Neural crest cell (in vitro differentiated cells): ENCODE results near the gene CRIM1. TPM values are rescaled to one million over a fixed set of nuclear protein-coding genes. Genes with fewer than 3 reads are reported as not detected.

Source experiments
- DNase-seq: peaks from one replicate; pipeline ENCODE4 v3.0.0; 2021; ENCODE audit warnings: low read depth, mixed read lengths, low spot score
- H3K27ac Mint-ChIP-seq: one replicate; pipeline ENCODE4 v1.8.0; 2021; ENCODE audit warnings: mild to moderate bottlenecking, mixed read lengths; ENCODE audit not compliant: unreplicated experiment
- H3K27me3 Mint-ChIP-seq: 2 replicates; pipeline ENCODE4 v1.8.0; 2021; ENCODE audit warnings: low read depth, mild to moderate bottlenecking, mixed read lengths
- H3K36me3 Mint-ChIP-seq: 2 replicates; pipeline ENCODE4 v1.8.0; 2021; ENCODE audit warnings: low read depth, mild to moderate bottlenecking, mixed read lengths
- H3K4me1 Mint-ChIP-seq: 2 replicates; pipeline ENCODE4 v1.8.0; 2021; ENCODE audit warnings: mixed read lengths
- H3K4me3 Mint-ChIP-seq: one replicate; pipeline ENCODE4 v1.8.0; 2021; ENCODE audit warnings: mild to moderate bottlenecking, mixed read lengths
- H3K9me3 Mint-ChIP-seq: 2 replicates; pipeline ENCODE4 v1.8.0; 2021; ENCODE audit warnings: mixed read lengths
- CTCF ChIP-seq: fragments of 200-600 bp; sonication (generic); conservative IDR thresholded peaks from 2 replicates; pipeline ENCODE4 v1.5.0; 2021; ENCODE audit warnings: antibody characterized with exemption, mild to moderate bottlenecking
- total RNA-seq: library from RNA; stranded (reverse); gene quantifications from 2 replicates; pipeline ENCODE4 v1.2.1, GENCODE V29; 2021

Gene CRIM1
- total RNA-seq, 1 donor from 2014 or later: 13.8 TPM

DNA sequence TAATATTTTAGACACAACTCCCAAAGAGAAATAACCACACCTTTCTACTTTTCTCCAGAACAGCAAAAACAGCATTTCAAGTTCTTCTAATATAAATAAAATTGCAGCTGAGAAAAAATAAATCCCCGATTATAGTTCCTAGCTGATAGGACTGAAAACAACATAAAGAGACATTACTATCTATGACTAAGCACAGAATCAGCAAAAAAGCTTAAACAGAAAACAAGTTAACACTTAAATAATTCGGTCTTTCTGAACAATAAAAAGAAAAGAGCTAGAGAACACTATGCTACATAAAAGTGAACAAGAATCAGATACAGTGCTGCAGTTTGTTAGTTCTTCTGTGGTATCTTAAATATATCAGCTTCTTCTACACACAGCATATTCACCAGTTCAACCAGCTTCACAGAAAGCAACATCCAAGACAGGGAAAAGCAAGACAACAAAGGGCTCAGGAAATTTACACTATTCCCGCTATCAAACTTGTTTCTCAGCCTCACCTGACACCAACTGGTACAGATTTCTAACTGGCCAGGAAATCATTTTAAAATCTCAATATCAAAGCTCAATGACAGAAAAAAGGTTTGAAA lies 213.8 kb downstream of the CRIM1 start:
- no peak for TF ChIP-seq CTCF
- no peak for DNase-seq
- Mint-ChIP-seq H3K27me3 (no peaks in the 10 kb centered on the region), H3K4me3 (no peak overlapping the region), H3K4me1 (peaks cover 14% of the 10 kb centered on the region), H3K27ac (peak overlapping the region; percentile 68), H3K36me3 (peaks cover 30% of the 10 kb centered on the region), H3K9me3 (no peaks in the 10 kb centered on the region)

GRCh38 chr2:36570416-36570815 lies 214.8 kb downstream of the CRIM1 start:
- DNase-seq: no peak
- Mint-ChIP-seq H3K27me3 (no peaks in the 10 kb centered on the region), H3K36me3 (peaks cover 29% of the 10 kb centered on the region)

GRCh38 chr2:36572054-36572718 lies 216.6 kb downstream of the CRIM1 start:
- H3K4me3 Mint-ChIP-seq: no peak overlapping the region
- H3K4me1 Mint-ChIP-seq: peaks cover 12% of the 10 kb centered on the region
- peaks cover 27% of the 10 kb centered on the region for H3K36me3 Mint-ChIP-seq
- no peak overlapping the region for H3K27ac Mint-ChIP-seq
- H3K9me3 Mint-ChIP-seq: no peaks in the 10 kb centered on the region
- TF ChIP-seq CTCF: no peak
- no peaks in the 10 kb centered on the region for H3K27me3 Mint-ChIP-seq
- DNase-seq: no peak

More at GRCh38 chr2:36570416-36570815, 214.8 kb downstream of the CRIM1 start:
- no peaks in the 10 kb centered on the region for H3K9me3 Mint-ChIP-seq
- H3K4me1 Mint-ChIP-seq: peaks cover 12% of the 10 kb centered on the region
- no peak for TF ChIP-seq CTCF
- no peak overlapping the region for H3K4me3 Mint-ChIP-seq
- H3K27ac Mint-ChIP-seq: no peak overlapping the region

DNA sequence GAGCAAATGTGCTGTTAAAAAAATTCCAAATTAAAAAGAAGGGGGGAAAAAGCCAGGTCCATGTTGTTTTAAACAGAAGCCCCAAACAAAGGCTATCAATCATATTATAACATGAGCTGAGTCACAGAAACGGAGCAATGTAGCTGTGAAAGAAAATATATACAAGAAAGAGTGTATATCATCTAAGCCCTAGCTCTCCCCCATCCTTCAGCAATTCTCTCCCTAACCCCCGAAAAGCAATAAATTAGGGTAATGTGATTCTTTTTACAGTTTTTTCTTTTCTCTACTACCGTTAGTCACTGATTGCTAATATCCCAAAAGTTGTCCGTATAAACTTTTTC lies 217.1 kb downstream of the CRIM1 start:
- no peak for TF ChIP-seq CTCF
- peaks cover 26% of the 10 kb centered on the region for H3K36me3 Mint-ChIP-seq

GRCh38 chr2:36573165-36573564 lies 217.6 kb downstream of the CRIM1 start:
- DNase-seq: no peak
- Mint-ChIP-seq H3K27me3 (no peaks in the 10 kb centered on the region), H3K4me1 (peaks cover 12% of the 10 kb centered on the region), H3K36me3 (peaks cover 24% of the 10 kb centered on the region), H3K9me3 (no peaks in the 10 kb centered on the region), H3K27ac (no peak overlapping the region), H3K4me3 (no peak overlapping the region)
- TF ChIP-seq CTCF: no peak

More for the DNA sequence above, 217.1 kb downstream of the CRIM1 start:
- H3K27me3 Mint-ChIP-seq: no peaks in the 10 kb centered on the region
- no peak overlapping the region for H3K4me3 Mint-ChIP-seq
- H3K4me1 Mint-ChIP-seq: peaks cover 12% of the 10 kb centered on the region
- DNase-seq: no peak
- H3K27ac Mint-ChIP-seq: no peak overlapping the region
- no peaks in the 10 kb centered on the region for H3K9me3 Mint-ChIP-seq
